ENCODE data around the gene CYP20A1. TPM values are rescaled to one million over a fixed set of nuclear protein-coding genes. Genes with fewer than 3 reads are reported as not detected.
"Not testable (repeated sequence)": the region's sequence is repeated elsewhere in the genome, so short reads cannot be mapped to it uniquely, and the experiment has no call there.

Gene CYP20A1
- 30.0 and 40.2 TPM in 2 replicates for total RNA-seq

- peak; percentile 97 for DNase-seq (ENCODE audit: low read depth)
- peak; percentile 35 for TF ChIP-seq CTCF (IDR thresholded peaks at IDR 0.05; ENCODE audit: insufficient read depth, low read depth, low read length)
- peak within 1 kb of the TSS; percentile 75 for H3K4me3 ChIP-seq (ENCODE audit: low read depth, low read length)
Measured at GRCh38 chr2:203238704-203239526, at the start of gene CYP20A1. TSS of gene CYP20A1 (plus strand) at chr2:203239018. CDS start at chr2:203239063, 45 bp downstream.

GRCh38 chr2:203190547-203190946 is 48.3 kb upstream of the CYP20A1 start:
- DNase-seq (ENCODE audit: low read depth), result not testable (repeated sequence)

GRCh38 chr2:203191026-203191425 is 47.8 kb upstream of the CYP20A1 start:
- H3K4me3 ChIP-seq (ENCODE audit: low read depth, low read length); DNase-seq (ENCODE audit: low read depth): not testable (repeated sequence)

More at GRCh38 chr2:203190547-203190946, 48.3 kb upstream of the CYP20A1 start:
- H3K4me3 ChIP-seq (ENCODE audit: low read depth, low read length), result not testable (repeated sequence)

- H3K4me3 ChIP-seq (ENCODE audit: low read depth, low read length), result no peak overlapping the region
- TF ChIP-seq CTCF (IDR thresholded peaks at IDR 0.05; ENCODE audit: insufficient read depth, low read depth, low read length), result no peak
- no peak for DNase-seq (ENCODE audit: low read depth)
Measured at GRCh38 chr2:203191961-203192360, 46.9 kb upstream of the CYP20A1 start.

- peak; percentile 48 for DNase-seq (ENCODE audit: low read depth)
- no peak for TF ChIP-seq CTCF (IDR thresholded peaks at IDR 0.05; ENCODE audit: insufficient read depth, low read depth, low read length)
- H3K4me3 ChIP-seq (ENCODE audit: low read depth, low read length), result no peak overlapping the region
Measured at GRCh38 chr2:203195331-203196036, 43.3 kb upstream of the CYP20A1 start.

- no peak for TF ChIP-seq CTCF (IDR thresholded peaks at IDR 0.05; ENCODE audit: insufficient read depth, low read depth, low read length)
- no peak for DNase-seq (ENCODE audit: low read depth)
- H3K4me3 ChIP-seq (ENCODE audit: low read depth, low read length), result no peak overlapping the region
Measured at GRCh38 chr2:203200866-203201265, 38.0 kb upstream of the CYP20A1 start.

- no peak for DNase-seq (ENCODE audit: low read depth)
- H3K4me3 ChIP-seq (ENCODE audit: low read depth, low read length), result no peak overlapping the region
- no peak for TF ChIP-seq CTCF (IDR thresholded peaks at IDR 0.05; ENCODE audit: insufficient read depth, low read depth, low read length)
Measured at GRCh38 chr2:203201426-203201825, 37.4 kb upstream of the CYP20A1 start.
